Ecto neural progenitor cell (in vitro differentiated cells): Measurements from ENCODE around the gene EPOP.

Experiments used
- DNase-seq: peaks from one replicate; pipeline ENCODE4 v3.0.0-alpha.2; 2018; ENCODE audit warnings: low spot score

The EPOP gene

GRCh38 chr17:38674014-38674748 is 576 bp downstream of the EPOP start:
- peak; percentile 72 for DNase-seq

- peak; percentile 73 for DNase-seq
These were observed 1.1 kb downstream of the EPOP start for GRCh38 chr17:38673707-38674013.

GRCh38 chr17:38672788-38673706 is 1.7 kb downstream of the EPOP start:
- DNase-seq = peak; percentile 64

- DNase-seq = peak; percentile 75
These were observed 2.6 kb downstream of the EPOP start for GRCh38 chr17:38671939-38672720.

GRCh38 chr17:38669520-38669919 is 5.2 kb downstream of the EPOP start:
- DNase-seq = no peak

- no peak for DNase-seq
These were observed 7.0 kb downstream of the EPOP start for GRCh38 chr17:38667787-38668122.

- peak; percentile 90 for DNase-seq
These were observed 7.5 kb downstream of the EPOP start for GRCh38 chr17:38667099-38667786.

GRCh38 chr17:38663964-38664644 is 10.7 kb downstream of the EPOP start:
- DNase-seq = no peak

- peak; percentile 96 for DNase-seq
These were observed 11.5 kb downstream of the EPOP start for GRCh38 chr17:38663125-38663751.

- no peak for DNase-seq
These were observed 14.4 kb downstream of the EPOP start for GRCh38 chr17:38660097-38661025.

- DNase-seq = no peak
These were observed 15.3 kb downstream of the EPOP start for GRCh38 chr17:38659415-38659814.

- DNase-seq = no peak
These were observed 15.9 kb downstream of the EPOP start for GRCh38 chr17:38658741-38659345.

- no peak for DNase-seq
These were observed 16.7 kb downstream of the EPOP start for GRCh38 chr17:38657824-38658740.

GRCh38 chr17:38656959-38657823 is 17.6 kb downstream of the EPOP start:
- no peak for DNase-seq

GRCh38 chr17:38654411-38655398 is 20.1 kb downstream of the EPOP start:
- DNase-seq = no peak

- no peak for DNase-seq
These were observed 21.1 kb downstream of the EPOP start for GRCh38 chr17:38653679-38654078.
